ENCODE results near the gene IL6R.
"Not testable (repeated sequence)": the region's sequence is repeated elsewhere in the genome, so short reads cannot be mapped to it uniquely, and the experiment has no call there.

Gene IL6R

DNA sequence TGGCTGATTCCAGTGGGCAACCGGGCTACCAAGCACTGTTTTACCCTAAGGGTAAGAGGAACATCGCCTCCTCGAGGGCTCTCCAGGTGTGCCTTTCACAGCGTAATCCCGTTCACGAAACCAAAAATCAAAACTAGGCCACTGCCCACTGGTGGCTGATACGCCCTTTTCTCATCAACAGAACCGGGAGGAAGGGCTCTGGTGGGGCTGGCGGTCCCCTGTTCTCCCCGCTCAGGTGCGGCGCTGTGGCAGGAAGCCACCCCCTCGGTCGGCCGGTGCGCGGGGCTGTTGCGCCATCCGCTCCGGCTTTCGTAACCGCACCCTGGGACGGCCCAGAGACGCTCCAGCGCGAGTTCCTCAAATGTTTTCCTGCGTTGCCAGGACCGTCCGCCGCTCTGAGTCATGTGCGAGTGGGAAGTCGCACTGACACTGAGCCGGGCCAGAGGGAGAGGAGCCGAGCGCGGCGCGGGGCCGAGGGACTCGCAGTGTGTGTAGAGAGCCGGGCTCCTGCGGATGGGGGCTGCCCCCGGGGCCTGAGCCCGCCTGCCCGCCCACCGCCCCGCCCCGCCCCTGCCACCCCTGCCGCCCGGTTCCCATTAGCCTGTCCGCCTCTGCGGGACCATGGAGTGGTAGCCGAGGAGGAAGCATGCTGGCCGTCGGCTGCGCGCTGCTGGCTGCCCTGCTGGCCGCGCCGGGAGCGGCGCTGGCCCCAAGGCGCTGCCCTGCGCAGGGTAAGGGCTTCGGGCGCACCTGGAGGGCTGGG, at the start of gene IL6R:
Gene IL6R, plus strand, starts transcription at position 360 of the 763 bp plus-strand sequence. Its CDS starts 287 bp downstream, at position 647.
- peak; percentile 43 for DNase-seq (ENCODE audit: low read depth)

DNA sequence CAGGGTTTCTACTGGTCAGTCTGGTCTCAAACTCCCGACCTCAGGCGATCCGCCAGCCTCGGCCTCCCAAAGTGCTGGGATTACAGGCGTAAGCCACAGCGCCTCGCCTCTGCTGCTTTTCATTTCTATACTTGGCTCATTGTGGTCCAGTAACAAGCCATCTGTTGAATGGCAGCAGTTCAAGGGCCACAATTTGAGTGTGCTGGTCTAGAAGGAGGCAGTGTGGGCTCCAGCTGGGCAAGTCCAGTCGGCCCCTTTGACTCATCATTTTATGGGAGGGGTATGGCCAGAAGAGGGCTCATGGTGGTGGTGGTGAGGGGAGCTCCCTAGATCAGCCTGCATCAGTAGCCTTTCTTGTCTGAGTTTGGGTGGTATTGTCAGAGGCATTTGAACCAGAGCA, 46.6 kb upstream of the IL6R start:
- DNase-seq (ENCODE audit: low read depth): no peak

GRCh38 chr1:154360288-154360687, 44.9 kb upstream of the IL6R start:
- DNase-seq (ENCODE audit: low read depth): no peak

- not testable (repeated sequence) for DNase-seq (ENCODE audit: low read depth)
These were observed 44.3 kb upstream of the IL6R start for GRCh38 chr1:154360881-154361280.

DNA sequence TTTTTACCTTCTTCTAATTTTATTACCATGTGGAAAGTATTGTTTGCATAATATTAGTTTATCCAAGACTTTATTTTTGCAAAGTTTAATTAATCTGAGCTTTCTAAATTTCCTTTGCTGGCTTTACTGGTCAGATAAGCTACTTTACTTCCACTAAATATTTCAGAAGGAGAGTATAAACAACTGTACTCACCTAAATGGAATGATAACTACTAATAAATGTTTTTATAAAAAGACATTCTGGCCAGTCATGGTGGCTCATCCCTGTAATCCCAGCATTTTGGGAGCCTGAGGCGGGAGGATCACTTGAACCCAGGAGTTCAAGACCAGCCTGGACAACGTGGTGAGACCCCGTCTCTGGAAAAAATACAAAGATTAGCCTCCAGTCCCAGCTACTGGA, 43.8 kb upstream of the IL6R start:
- DNase-seq (ENCODE audit: low read depth): no peak

DNA sequence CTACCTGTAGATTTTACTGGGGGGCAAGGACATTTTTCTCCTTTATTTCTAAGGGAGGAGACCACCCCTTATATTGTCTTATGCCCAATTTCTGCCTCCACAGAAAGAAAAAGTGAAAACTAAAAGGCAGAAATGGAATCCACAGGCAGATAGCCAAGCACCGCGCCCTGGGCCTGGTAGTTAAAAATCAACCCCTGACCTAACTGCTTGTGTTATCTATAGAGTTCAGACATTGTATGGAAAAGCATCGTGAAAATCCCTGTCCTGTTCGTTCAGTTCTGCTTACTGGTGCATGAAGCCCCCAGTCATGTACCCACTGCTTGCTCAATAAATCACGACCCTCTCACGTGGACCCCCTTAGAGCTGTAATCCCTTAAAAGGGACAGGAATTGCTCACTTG, 33.7 kb upstream of the IL6R start:
- no peak for DNase-seq (ENCODE audit: low read depth)

DNA sequence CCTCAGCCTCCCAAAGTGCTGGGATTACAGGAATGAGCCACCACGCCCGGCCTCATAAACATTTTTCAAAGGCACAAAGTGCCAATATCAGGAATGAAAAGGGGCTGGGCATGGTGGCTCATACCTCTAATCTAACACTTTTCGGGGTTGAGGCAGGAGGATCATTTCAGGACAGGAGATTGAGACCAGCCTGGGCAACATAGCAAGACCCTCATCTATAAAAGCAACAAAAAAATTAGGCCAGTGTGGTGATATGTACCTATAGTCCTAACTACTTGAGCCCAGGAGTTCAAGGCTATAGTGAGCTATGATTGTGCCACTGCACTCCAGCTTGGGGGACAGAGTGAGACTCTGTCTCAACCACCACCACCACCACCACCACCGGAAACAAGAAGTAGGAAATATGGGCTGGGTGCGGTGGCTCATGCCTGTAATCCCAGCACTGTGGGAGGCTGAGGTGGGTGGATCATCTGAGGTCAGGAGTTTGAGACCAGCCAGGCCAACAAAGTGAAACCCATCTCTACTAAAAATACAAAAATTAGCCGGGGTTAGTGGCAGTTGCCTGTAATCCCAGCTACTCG, 31.3 kb upstream of the IL6R start:
- DNase-seq (ENCODE audit: low read depth): not testable (repeated sequence)

DNA sequence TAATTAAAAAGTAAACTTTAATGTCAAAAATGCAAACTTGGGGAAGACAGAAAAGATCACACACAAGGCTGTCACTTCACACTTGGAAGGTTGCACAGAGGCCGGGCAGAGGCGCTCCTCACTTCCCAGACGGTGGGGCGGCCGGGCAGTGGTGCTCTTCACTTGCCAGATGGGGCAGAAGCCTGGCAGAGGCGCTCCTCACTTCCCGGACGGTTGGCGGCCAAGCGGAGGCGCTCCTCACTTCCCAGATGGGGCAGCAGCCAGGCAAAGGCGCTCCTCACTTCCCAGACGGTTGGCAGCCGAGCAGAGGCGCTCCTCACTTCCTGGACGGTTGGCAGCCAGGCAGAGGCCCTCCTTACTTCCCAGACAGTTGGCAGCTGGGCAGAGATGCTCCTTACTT, 25.8 kb upstream of the IL6R start:
- no peak for DNase-seq (ENCODE audit: low read depth)

- no peak for DNase-seq (ENCODE audit: low read depth)
These were observed 20.3 kb upstream of the IL6R start for GRCh38 chr1:154384650-154385489.

DNA sequence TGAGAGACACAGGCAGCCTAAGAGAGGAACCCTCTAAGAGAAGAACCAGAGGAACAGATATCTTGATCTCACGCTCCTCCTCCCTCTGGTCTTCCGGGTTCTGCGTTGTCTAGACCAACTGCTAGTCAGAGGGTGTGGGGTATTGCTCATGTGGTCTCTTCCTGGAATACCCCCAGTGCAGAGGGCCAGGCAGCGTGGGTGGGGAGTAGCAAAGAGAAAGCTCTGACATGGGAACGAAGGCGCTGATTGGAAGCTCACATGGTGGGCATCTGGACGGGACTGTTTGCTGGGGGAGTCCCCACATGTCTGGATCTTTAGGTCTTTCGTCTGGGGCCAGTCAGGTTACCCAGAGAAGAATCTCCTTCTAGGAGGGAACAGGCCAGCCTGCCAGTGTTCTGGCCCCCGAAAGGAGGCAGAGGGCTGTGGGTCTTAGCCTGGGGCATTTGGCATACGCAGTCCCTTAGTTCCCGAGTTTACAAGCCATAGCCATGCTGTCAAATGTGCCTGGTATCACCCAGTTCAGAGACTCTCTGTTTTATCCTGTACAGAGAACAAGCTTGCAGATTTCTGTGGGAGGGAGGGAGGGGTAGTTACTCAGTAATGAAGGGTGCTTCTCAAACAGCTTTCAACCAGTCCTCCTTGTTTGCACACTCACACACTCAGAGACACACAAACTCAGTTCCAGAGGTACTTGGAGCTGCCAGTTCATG, 18.3 kb upstream of the IL6R start:
- peak; percentile 48 for DNase-seq (ENCODE audit: low read depth)

GRCh38 chr1:154391086-154391770, 13.9 kb upstream of the IL6R start:
- DNase-seq (ENCODE audit: low read depth): no peak

- DNase-seq (ENCODE audit: low read depth): no peak
These were observed 7.0 kb upstream of the IL6R start for GRCh38 chr1:154398141-154398540.

GRCh38 chr1:154398678-154399077, 6.5 kb upstream of the IL6R start:
- no peak for DNase-seq (ENCODE audit: low read depth)

DNA sequence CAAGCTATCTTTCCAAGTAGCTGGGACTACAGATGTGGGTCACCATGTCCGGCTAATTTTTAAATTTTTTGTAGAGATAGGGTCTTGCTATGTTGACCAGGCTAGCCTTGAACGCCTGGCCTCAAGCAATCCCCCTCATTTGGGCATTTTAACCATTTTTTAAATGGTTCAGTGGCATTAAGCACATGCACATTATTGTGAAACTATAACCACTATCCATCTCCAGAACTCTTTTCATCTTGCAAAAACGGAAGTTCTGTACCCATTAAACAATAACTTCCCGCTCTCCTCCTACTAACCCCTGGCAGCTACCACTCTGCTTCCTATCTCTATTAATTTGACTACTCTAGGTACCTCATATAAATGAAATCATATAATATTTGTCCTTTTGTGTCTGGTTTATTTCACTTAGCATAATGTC, 4.8 kb upstream of the IL6R start:
- no peak for DNase-seq (ENCODE audit: low read depth)

DNA sequence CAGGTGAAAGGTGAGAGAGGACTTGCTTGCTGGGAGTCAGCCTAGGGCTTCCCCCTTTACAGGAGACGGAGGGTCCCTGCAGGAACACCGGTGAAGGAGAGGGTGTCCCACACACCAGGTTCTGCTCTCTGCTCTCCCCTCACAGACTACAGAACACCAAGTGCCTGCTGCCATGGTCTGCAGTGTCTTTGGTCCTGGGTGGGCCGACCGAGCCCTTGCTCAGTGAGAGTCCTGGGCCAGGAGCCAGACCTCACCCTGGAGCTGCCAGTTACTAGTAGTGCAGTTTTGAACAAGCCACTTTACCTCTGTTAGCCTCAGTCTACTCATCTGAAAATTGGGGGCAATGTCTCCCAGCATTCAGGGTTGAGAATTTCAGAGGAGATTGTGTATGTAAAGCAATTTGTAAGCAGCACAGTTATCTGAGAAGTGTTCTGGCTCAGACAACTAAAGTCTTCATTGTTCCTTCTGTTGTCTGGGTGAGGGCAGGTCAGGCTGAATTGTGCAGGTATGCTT, 2.7 kb upstream of the IL6R start:
- no peak for DNase-seq (ENCODE audit: low read depth)

- DNase-seq (ENCODE audit: low read depth): no peak
These were observed 1.7 kb upstream of the IL6R start for GRCh38 chr1:154403261-154403943.

GRCh38 chr1:154403983-154404382, 1.2 kb upstream of the IL6R start:
- no peak for DNase-seq (ENCODE audit: low read depth)

DNA sequence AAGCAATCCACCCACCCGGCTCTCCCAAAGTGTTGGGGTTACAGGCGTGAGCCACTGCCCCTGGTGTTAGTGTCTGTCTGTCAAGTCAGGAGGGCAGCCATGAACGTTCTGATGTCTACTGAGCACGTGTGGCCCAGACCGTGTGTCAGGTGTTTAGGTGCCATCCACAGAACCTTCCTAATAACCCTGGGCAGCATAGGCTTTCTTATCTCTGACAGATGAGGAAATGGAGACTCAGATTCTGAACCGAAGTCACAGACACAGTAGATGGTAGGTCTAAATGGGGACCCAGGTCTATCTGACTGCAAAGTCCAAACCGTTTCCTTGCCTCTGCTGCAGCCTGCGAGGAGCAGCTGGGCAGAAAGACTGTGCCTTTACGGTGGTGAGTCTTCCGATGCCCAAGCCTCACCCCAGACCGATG, 622 bp upstream of the IL6R start:
- no peak for DNase-seq (ENCODE audit: low read depth)

GRCh38 chr1:154405747-154406571, 816 bp downstream of the IL6R start:
- DNase-seq (ENCODE audit: low read depth): peak; percentile 38

DNA sequence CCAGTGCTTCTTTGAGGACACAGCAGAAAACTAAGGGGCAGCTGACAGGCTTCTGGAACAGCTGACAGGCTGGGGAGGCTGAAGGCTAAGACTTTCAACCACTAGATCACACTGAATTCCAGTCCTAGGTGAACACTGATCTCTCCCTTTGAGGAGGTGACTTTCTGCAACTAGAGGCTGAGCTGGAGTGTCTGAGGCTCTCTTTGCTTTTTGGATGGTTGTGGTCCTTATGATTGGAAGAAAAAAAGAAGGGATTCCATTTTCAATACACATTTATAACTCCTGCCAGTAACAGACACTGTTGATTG, 1.4 kb downstream of the IL6R start:
- DNase-seq (ENCODE audit: low read depth): no peak
